Pancreas (tissue), 10 donors: ENCODE measurements around the gene ZFP91. TPM values are rescaled to one million over a fixed set of nuclear protein-coding genes. Genes with fewer than 3 reads are reported as not detected.

Source experiments
- ATAC-seq, 4 donors: fragments of 200-7000 bp; cut with Tn5 transposase; one replicate each; pipeline versions ENCODE4 v1.8.0 to v1.9.1; 2020; ENCODE audit warnings: mild to moderate bottlenecking in 4 of 4, moderate library complexity in 4 of 4
- DNase-seq, 6 donors: peaks; one replicate each; pipeline ENCODE4 v3.0.0-alpha.2; 2020
- FAIRE-seq: peaks from 2 replicates; lab custom pipeline; 2012; peaks lifted over from hg19 to GRCh38; lab: Jason Lieb, UNC
- H3K27ac ChIP-seq, 4 donors: fragments of 200-600 bp; sonication (generic); 1 replicate in 3 of 4; 2 replicates in 1 of 4; pipeline versions ENCODE4 v1.5.0 to v1.8.0; 2020
- H3K27me3 ChIP-seq, 4 donors: fragments of 200-600 bp; one replicate each; pipeline ENCODE4 v1.8.0; 2021
- H3K36me3 ChIP-seq, 3 donors: fragments of 200-600 bp; sonication (generic) in 1 of 3; one replicate each; pipeline versions ENCODE4 v1.5.0 to v1.8.0; 2020 to 2021
- H3K4me1 ChIP-seq, 3 donors: fragments of 200-600 bp; one replicate each; pipeline ENCODE4 v1.8.0; 2021
- H3K4me3 ChIP-seq, 4 donors: fragments of 200-600 bp; sonication (generic) in 2 of 4; one replicate each; pipeline versions ENCODE4 v1.5.0 to v1.8.0; 2020 to 2021
- H3K9me3 ChIP-seq, 4 donors: fragments of 200-600 bp; one replicate each; pipeline ENCODE4 v1.8.0; 2021
- WGBS, 2 donors: extraction: QIAGEN DNeasy Blood & Tissue Kit; methylation state at CpG; one replicate each; pipeline ENCODE4 v1.1.7; 2013; 5-methylcytosine and 5-hydroxymethylcytosine counted together
- intact Hi-C, 3 donors: fragments of 100-400 bp; cut with DNase I; formaldehyde crosslinking; loops; one replicate each; pipeline versions ENCODE4 v1.11.1 to v1.14.2; 2022
- polyA plus RNA-seq, 2 donors: library from polyadenylated mRNA; stranded (reverse); fragments of 200-250 nt; gene quantifications; one replicate each; pipeline ENCODE4 v1.2.3, GENCODE V29; 2013
- total RNA-seq, 6 donors: library from RNA; stranded (reverse); fragmentation: NEBNext Ultra II Directional in 4 of 6; extraction: Animal tissue kit (Norgen Biotek cat#: 25700) in 4 of 6; gene quantifications; one replicate each; pipeline versions ENCODE4 v1.2.1 to v1.2.4, GENCODE V29; 2021 to 2023
- TF ChIP-seq, protein P1 (sequence below), 4 donors: fragments of 200-600 bp; sonication (generic) in 3 of 4; IDR thresholded peaks; one replicate each; pipeline versions ENCODE4 v1.5.0 to v1.8.0; 2021; ENCODE audit warnings: antibody characterized with exemption in 4 of 4
- donor health status: healthy with polysubstance abuse.
- donor health status: DM: no; HTN: no; CAD: no; lungs with moderate emphysema.
- donor health status: DM: no; HTN: no; CAD: no.
- donor health status: control.
- donor health status: control.
- donor health status: Bipolar disorder and iron deficiency.
- donor health status: DM: yes; HTN: yes; CAD: no.
- donor health status: DM: no; HTN: no; CAD: no.
- donor health status: DM: no; HTN: no; CAD: no.
- donor health status: DM: yes; HTN: yes; CAD: no.

ZFP91 gene
- total and polyA plus RNA-seq, 8 donors: 6.3 to 23.0 (median 18.8) TPM

GRCh38 chr11:58641341-58641740, 62.5 kb downstream of the ZFP91 start:
- 80% methylated on average over 3 of the region's 3 CpGs for WGBS, 2 donors
- Histone ChIP-seq H3K27me3 (no peaks in the 10 kb centered on the region), H3K27ac (no peak overlapping the region), H3K4me3 (no peak overlapping the region), H3K36me3 (no peaks in the 10 kb centered on the region), H3K9me3 (no peaks in the 10 kb centered on the region), H3K4me1 (no peaks in the 10 kb centered on the region)
- intact Hi-C loops: loop anchor here in 1 of 3 donors (10.0 kb wide), 1 partner anchor 143 kb away; no protein-coding TSS in a partner anchor
- FAIRE-seq (no peak), ATAC-seq (peak in 1 of 4 donors; percentile 24), DNase-seq (no peak)
- TF ChIP-seq, protein P1, sequence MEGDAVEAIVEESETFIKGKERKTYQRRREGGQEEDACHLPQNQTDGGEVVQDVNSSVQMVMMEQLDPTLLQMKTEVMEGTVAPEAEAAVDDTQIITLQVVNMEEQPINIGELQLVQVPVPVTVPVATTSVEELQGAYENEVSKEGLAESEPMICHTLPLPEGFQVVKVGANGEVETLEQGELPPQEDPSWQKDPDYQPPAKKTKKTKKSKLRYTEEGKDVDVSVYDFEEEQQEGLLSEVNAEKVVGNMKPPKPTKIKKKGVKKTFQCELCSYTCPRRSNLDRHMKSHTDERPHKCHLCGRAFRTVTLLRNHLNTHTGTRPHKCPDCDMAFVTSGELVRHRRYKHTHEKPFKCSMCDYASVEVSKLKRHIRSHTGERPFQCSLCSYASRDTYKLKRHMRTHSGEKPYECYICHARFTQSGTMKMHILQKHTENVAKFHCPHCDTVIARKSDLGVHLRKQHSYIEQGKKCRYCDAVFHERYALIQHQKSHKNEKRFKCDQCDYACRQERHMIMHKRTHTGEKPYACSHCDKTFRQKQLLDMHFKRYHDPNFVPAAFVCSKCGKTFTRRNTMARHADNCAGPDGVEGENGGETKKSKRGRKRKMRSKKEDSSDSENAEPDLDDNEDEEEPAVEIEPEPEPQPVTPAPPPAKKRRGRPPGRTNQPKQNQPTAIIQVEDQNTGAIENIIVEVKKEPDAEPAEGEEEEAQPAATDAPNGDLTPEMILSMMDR (IDR thresholded peaks at IDR 0.05): no peak

DNA sequence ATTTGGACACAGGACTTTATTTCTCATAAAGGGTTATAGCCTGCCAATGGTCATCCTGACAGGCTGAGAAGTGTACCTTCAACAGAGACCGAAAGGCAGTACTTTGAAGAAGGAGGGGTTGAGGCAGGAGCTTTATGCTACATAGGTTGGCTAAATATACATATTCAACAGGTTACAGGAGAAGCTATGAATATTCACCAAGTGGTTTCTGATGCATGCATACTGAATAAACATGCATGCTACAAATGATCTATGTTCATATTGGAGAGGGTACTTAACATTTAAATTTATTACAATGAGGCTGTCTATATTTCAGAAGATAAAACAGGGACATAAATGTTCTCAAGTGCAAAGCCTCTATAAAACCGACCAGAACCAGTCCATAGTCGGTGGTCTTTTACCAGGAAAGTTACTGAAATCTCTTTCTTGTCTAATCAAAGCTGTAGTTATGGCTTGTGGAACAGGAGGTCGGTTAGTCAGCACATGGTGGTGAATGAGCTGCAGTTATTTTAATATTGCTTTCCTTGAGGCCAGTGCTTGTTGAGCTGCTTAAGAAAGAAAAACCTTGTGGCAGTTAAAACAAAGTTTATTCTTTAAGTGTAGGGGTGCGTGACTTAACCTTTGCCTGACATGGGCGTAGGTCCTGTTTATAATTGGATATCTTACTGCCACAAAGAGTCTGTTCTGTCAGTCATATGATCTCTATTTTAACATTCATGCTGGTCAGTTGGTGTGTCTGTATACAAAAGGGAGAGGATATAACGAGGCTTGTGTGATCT, 63.1 kb downstream of the ZFP91 start:
- DNase-seq (no peak), ATAC-seq (no peak), FAIRE-seq (no peak)
- intact Hi-C loops: loop anchor here in 1 of 3 donors (10.0 kb wide), 1 partner anchor 143 kb away; no protein-coding TSS in a partner anchor
- Histone ChIP-seq H3K27ac (no peak overlapping the region), H3K9me3 (no peaks in the 10 kb centered on the region), H3K4me3 (no peak overlapping the region), H3K4me1 (no peaks in the 10 kb centered on the region), H3K27me3 (no peaks in the 10 kb centered on the region), H3K36me3 (no peaks in the 10 kb centered on the region)
- 73 to 82% methylated on average over 7 of the region's 7 CpGs for WGBS, 2 donors
- TF ChIP-seq, protein P1 (IDR thresholded peaks at IDR 0.05): no peak

DNA sequence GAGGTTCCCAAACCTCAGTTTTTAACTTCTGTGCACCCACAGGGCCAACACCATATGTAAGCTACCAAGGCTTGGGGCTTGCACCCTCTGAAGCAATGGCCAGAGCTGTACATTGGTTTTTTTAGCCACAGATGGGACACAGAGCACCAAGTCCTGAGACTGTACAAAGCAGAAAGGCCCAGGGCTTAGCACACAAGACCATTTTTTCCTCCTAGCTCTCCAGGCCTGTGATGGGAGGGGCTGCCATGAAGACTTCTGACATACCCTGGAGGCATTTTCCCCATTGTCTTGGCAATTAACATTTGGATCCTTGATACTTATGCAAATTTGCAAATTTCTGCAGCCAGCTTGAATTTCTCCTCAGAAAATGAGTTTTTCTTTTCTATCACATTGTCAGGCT, 67.0 kb downstream of the ZFP91 start:
- FAIRE-seq: no peak
- TF ChIP-seq, protein P1 (IDR thresholded peaks at IDR 0.05): no peak

DNA sequence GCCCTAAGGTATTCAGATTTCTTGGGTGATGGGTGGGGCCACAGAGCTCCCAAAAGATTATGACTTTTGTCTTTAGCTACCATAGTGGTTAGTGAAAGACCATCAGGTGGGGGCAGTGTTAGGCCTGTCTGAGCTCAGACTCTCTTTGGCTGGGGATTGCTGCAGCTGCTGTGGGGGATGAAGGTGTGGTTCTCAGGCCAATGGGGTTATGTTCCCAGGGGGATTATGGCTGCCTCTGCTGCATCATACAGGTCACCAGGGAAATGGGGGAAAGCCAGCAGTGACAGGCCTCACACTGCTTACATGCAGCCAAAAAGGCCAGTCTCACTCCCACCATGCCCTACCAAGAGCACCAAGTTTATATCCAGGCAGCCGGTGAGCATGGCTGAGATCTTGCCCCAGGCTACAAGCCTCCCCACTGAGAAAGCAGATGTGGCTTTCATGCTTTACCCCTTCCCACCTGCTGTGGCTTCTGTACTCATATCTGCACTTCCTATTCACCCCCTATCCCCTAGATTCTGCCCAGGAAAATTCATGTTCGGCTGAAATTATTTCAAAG, 68.4 kb downstream of the ZFP91 start:
- TF ChIP-seq, protein P1 (IDR thresholded peaks at IDR 0.05): no peak
- H3K4me3 ChIP-seq: no peak overlapping the region

More for the DNA sequence above, 67.0 kb downstream of the ZFP91 start:
- intact Hi-C loops: loop anchor here in 1 of 3 donors (10.0 kb wide), 1 partner anchor 139 kb away; no protein-coding TSS in a partner anchor
- no peak for DNase-seq
- H3K4me3 ChIP-seq: no peak overlapping the region
- ATAC-seq: no peak
- no peaks in the 10 kb centered on the region for H3K27me3 ChIP-seq
- no peak overlapping the region for H3K27ac ChIP-seq
- H3K36me3 ChIP-seq: no peaks in the 10 kb centered on the region
- H3K4me1 ChIP-seq: no peaks in the 10 kb centered on the region
- H3K9me3 ChIP-seq: no peaks in the 10 kb centered on the region

More for the DNA sequence above, 68.4 kb downstream of the ZFP91 start:
- H3K4me1 ChIP-seq: no peaks in the 10 kb centered on the region
- no peak overlapping the region for H3K27ac ChIP-seq
- no peaks in the 10 kb centered on the region for H3K36me3 ChIP-seq
- WGBS, 2 donors: 84 to 96% methylated on average over 2 of the region's 2 CpGs
- ATAC-seq: no peak
- no peak for FAIRE-seq
- no peaks in the 10 kb centered on the region for H3K27me3 ChIP-seq
- H3K9me3 ChIP-seq: no peaks in the 10 kb centered on the region
- DNase-seq: no peak
- intact Hi-C loops: loop anchor here in 1 of 3 donors (10.0 kb wide), 1 partner anchor 138 kb away; no protein-coding TSS in a partner anchor
